HCT116 (cell line): ENCODE results near the gene RPL18. TPM values are rescaled to one million over a fixed set of nuclear protein-coding genes. Genes with fewer than 3 reads are reported as not detected.

Experiments used
- ATAC-seq: fragments of 200-7000 bp; cut with Tn5 transposase; 2 replicates; pipeline ENCODE4 v1.9.1; 2020; ENCODE audit warnings: mild to moderate bottlenecking, moderate library complexity
- BruUV-seq: library from RNA; stranded (reverse); fragments of 400-500 nt; replicated peaks from 2 replicates; lab custom pipeline; 2021; lab: Mats Ljungman, UMichigan
- CTCF ChIA-PET: fragments of 300-600 bp; sonication (Branson Sonifier 250); formaldehyde crosslinking; loops from one replicate; lab custom pipeline; 2021; ENCODE audit warnings: antibody characterized with exemption; lab: Charles Lee
- POLR2A ChIA-PET: fragments of 300-600, 350-600 bp; sonication (Branson Sonifier 250); formaldehyde crosslinking; loops from one replicate; lab custom pipeline; 2021; ENCODE audit warnings: antibody characterized with exemption; lab: Charles Lee
- RAD21 ChIA-PET, 2 experiments: fragments of 300-600 bp; sonication (Branson Sonifier 250); formaldehyde crosslinking; loops; one replicate each; lab custom pipeline; 2023; ENCODE audit warnings: low total read pairs in 2 of 2; ENCODE audit not compliant: uncharacterized antibody in 2 of 2, unreplicated experiment in 2 of 2, low non-redundant PET in 1 of 2; lab: Charles Lee
- DNase-seq: peaks from one replicate; pipeline ENCODE4 v3.0.0-alpha.2; 2010; ENCODE audit warnings: low read depth, low spot score
- H2AFZ ChIP-seq: fragments of 200-600 bp; shearing (Covaris generic), sonication (generic); 2 replicates; pipeline ENCODE4 v1.6.1; 2017; ENCODE audit warnings: low read depth, mixed run types, mixed read lengths, antibody characterized with exemption, low read length; ENCODE audit not compliant: poor library complexity, severe bottlenecking
- H3K27ac ChIP-seq: 2 replicates; pipeline ENCODE4 v1.5.1; 2012; ENCODE audit warnings: low read depth, low read length
- H3K27me3 ChIP-seq: fragments of 200-600 bp; sonication (generic); 2 replicates; pipeline ENCODE4 v1.6.1; 2016; ENCODE audit warnings: mixed run types, low read length, mixed read lengths; ENCODE audit not compliant: insufficient read depth
- H3K36me3 ChIP-seq, 2 experiments: fragments of 200-500 bp in 1 of 2; fragments of 200-600 bp in 1 of 2; sonication (Bioruptor generic) in 1 of 2; sonication (generic) in 1 of 2; 2 replicates each; pipeline versions ENCODE4 v1.5.1 to v1.6.1; 2014 to 2016; ENCODE audit warnings: low read length in 2 of 2, inconsistent platforms in 1 of 2, mixed read lengths in 1 of 2, mixed run types in 1 of 2; ENCODE audit not compliant: insufficient read depth in 2 of 2, control insufficient read depth in 1 of 2
- H3K4me1 ChIP-seq, 2 experiments: fragments of 200-600 bp in 1 of 2; sonication (generic) in 1 of 2; 2 replicates each; pipeline versions ENCODE4 v1.5.1 to v1.6.1; 2012 to 2017; ENCODE audit warnings: low read length in 2 of 2, inconsistent platforms in 1 of 2, mild to moderate bottlenecking in 1 of 2, mixed read lengths in 1 of 2, mixed run types in 1 of 2, moderate library complexity in 1 of 2; ENCODE audit not compliant: insufficient read depth in 2 of 2, control insufficient read depth in 1 of 2
- H3K4me2 ChIP-seq: fragments of 200-600 bp; sonication (generic); 2 replicates; pipeline ENCODE4 v1.6.1; 2017; ENCODE audit warnings: mixed run types, low read length, mixed read lengths
- H3K4me3 ChIP-seq, 2 experiments: fragments of 200-600 bp in 1 of 2; sonication (generic) in 1 of 2; replicated peaks in 1 of 2; 2 replicates each; pipeline ENCODE4 v1.5.1; 2011 to 2016; ENCODE audit warnings: low read length in 2 of 2, control low read depth in 1 of 2, low read depth in 1 of 2, mild to moderate bottlenecking in 1 of 2, mixed read lengths in 1 of 2, mixed run types in 1 of 2
- H3K79me2 ChIP-seq: fragments of 200-600 bp; sonication (generic); 2 replicates; pipeline ENCODE4 v1.6.1; 2017; ENCODE audit warnings: mild to moderate bottlenecking, mixed run types, low read length, moderate library complexity, mixed read lengths; ENCODE audit not compliant: insufficient read depth
- H3K9ac ChIP-seq: fragments of 200-600 bp; sonication (generic); 2 replicates; pipeline ENCODE4 v1.6.1; 2016; ENCODE audit warnings: low read length, mixed read lengths
- H3K9me2 ChIP-seq: fragments of 200-600 bp; sonication (generic), shearing (Covaris generic); 2 replicates; pipeline ENCODE4 v1.6.1; 2017; ENCODE audit warnings: mixed run types, mild to moderate bottlenecking, moderate library complexity; ENCODE audit not compliant: insufficient read depth
- H3K9me3 ChIP-seq, 2 experiments: fragments of 200-500 bp in 1 of 2; fragments of 200-600 bp in 1 of 2; sonication (Bioruptor generic) in 1 of 2; sonication (generic) in 1 of 2; 2 replicates each; pipeline ENCODE4 v1.6.1; 2014 to 2017; ENCODE audit warnings: low read length in 2 of 2, mixed read lengths in 2 of 2, inconsistent platforms in 1 of 2, low read depth in 1 of 2, mild to moderate bottlenecking in 1 of 2, mixed run types in 1 of 2, moderate library complexity in 1 of 2; ENCODE audit not compliant: control insufficient read depth in 1 of 2, insufficient read depth in 1 of 2
- H4K20me1 ChIP-seq: fragments of 200-600 bp; sonication (generic), shearing (Covaris generic); 2 replicates; pipeline ENCODE4 v1.6.1; 2017; ENCODE audit warnings: mixed run types, mild to moderate bottlenecking, moderate library complexity; ENCODE audit not compliant: insufficient read depth
- ELF1 ChIP-seq: IDR thresholded peaks from 2 replicates; pipeline ENCODE4 v1.6.1; 2012; ENCODE audit warnings: low read depth, borderline replicate concordance
- EZH2phosphoT487 ChIP-seq: fragments of 200-600 bp; IDR thresholded peaks from 2 replicates; pipeline ENCODE4 v1.6.1; 2018; ENCODE audit warnings: antibody characterized with exemption, borderline replicate concordance
- POLR2AphosphoS5 ChIP-seq: IDR thresholded peaks from 2 replicates; pipeline ENCODE4 v1.6.1; 2011; ENCODE audit warnings: mild to moderate bottlenecking, low read depth, low read length, moderate library complexity
- TCF7L2 ChIP-seq: IDR thresholded peaks from 2 replicates; pipeline ENCODE4 v1.7.0; 2011; ENCODE audit warnings: borderline replicate concordance, inconsistent platforms; ENCODE audit not compliant: insufficient read depth, insufficient read length; ENCODE audit errors: extremely low read depth
- YY1 ChIP-seq: IDR thresholded peaks from 2 replicates; pipeline ENCODE4 v1.6.1; 2011; ENCODE audit warnings: low read length, low read depth, moderate library complexity, mild to moderate bottlenecking; ENCODE audit not compliant: insufficient replicate concordance; ENCODE audit errors: extremely low read depth
- ZNF274 ChIP-seq: fragments of 200-500 bp; sonication (Bioruptor generic); IDR thresholded peaks from 2 replicates; pipeline ENCODE4 v1.6.1; 2014; ENCODE audit warnings: mild to moderate bottlenecking, low read depth, low read length, inconsistent platforms
- intact Hi-C: fragments of 100-400 bp; cut with micrococcal nuclease; formaldehyde crosslinking; loops from 2 replicates; pipeline ENCODE4 v1.10.0; 2022
- total RNA-seq: library from RNA; stranded (reverse); gene quantifications from one replicate; pipeline ENCODE4 v1.2.1, GENCODE V29; 2021; ENCODE audit not compliant: unreplicated experiment
- TF ChIP-seq, protein P1 (sequence below), 3 experiments: fragments of 200-600 bp in 1 of 3; sonication (generic) in 1 of 3; IDR thresholded peaks in 2 of 3; conservative IDR thresholded peaks in 1 of 3; 2 replicates each; pipeline ENCODE4 v1.5.1; 2012 to 2017; ENCODE audit warnings: low read depth in 2 of 3, low read length in 2 of 3, antibody characterized with exemption in 1 of 3, borderline replicate concordance in 1 of 3, control low read depth in 1 of 3, mild to moderate bottlenecking in 1 of 3, mixed read lengths in 1 of 3, mixed run types in 1 of 3, moderate library complexity in 1 of 3; ENCODE audit not compliant: insufficient read depth in 1 of 3

RPL18 gene
- total RNA-seq, 1 experiment from 2014 or later, result 2,006 TPM

- no peaks in the 10 kb centered on the region for H3K27me3 ChIP-seq
- no peak overlapping the region for H2AFZ ChIP-seq
- TF ChIP-seq YY1 (no peak), ZNF274 (no peak), EZH2phosphoT487 (no peak), POLR2AphosphoS5 (no peak), TCF7L2 (no peak), ELF1 (no peak)
- TF ChIP-seq, protein P1, sequence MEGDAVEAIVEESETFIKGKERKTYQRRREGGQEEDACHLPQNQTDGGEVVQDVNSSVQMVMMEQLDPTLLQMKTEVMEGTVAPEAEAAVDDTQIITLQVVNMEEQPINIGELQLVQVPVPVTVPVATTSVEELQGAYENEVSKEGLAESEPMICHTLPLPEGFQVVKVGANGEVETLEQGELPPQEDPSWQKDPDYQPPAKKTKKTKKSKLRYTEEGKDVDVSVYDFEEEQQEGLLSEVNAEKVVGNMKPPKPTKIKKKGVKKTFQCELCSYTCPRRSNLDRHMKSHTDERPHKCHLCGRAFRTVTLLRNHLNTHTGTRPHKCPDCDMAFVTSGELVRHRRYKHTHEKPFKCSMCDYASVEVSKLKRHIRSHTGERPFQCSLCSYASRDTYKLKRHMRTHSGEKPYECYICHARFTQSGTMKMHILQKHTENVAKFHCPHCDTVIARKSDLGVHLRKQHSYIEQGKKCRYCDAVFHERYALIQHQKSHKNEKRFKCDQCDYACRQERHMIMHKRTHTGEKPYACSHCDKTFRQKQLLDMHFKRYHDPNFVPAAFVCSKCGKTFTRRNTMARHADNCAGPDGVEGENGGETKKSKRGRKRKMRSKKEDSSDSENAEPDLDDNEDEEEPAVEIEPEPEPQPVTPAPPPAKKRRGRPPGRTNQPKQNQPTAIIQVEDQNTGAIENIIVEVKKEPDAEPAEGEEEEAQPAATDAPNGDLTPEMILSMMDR (IDR thresholded peaks at IDR 0.05 in 2 of 3, conservative IDR thresholded peaks at IDR 0.05 in 1 of 3; ENCODE audit: borderline replicate concordance in 1 of 3, insufficient read depth in 1 of 3, low read depth in 2 of 3, low read length in 2 of 3), result no peak
- no peak overlapping the region for H3K9ac ChIP-seq
- intact Hi-C loops, result no loop called here
- H3K36me3 ChIP-seq, result no peaks in the 10 kb centered on the region
- no peak for DNase-seq
- RAD21 ChIA-PET, result no interaction called here
- no peaks in the 10 kb centered on the region for H3K9me3 ChIP-seq
- no peak overlapping the region for H3K4me3 ChIP-seq
- no peak overlapping the region for H3K27ac ChIP-seq
- BruUV-seq, result no TSS peak
- POLR2A ChIA-PET, result interaction anchor here (0.6 to 1.3 kb wide), 2 partner anchors 11 to 187 kb away, joined by 3 to 4 read pairs; partner anchors contain the start of gene CA11
- no peaks in the 10 kb centered on the region for H3K9me2 ChIP-seq
- H4K20me1 ChIP-seq, result no peaks in the 10 kb centered on the region
- CTCF ChIA-PET, result no interaction called here
- ATAC-seq, result no peak
- no peak overlapping the region for H3K4me2 ChIP-seq
- no peaks in the 10 kb centered on the region for H3K79me2 ChIP-seq
- peaks cover 11 to 43% of the 10 kb centered on the region in 2 experiments for H3K4me1 ChIP-seq
Observed at GRCh38 chr19:48656840-48657474, 38.0 kb upstream of the RPL18 start.
